Caco-2 (cell line): ENCODE data around the gene ZNF3. TPM values are rescaled to one million over a fixed set of nuclear protein-coding genes. Genes with fewer than 3 reads are reported as not detected.

ENCODE experiments used
- BruUV-seq: library from RNA; stranded (reverse); fragments of 400-500 nt; replicated peaks from 2 replicates; lab custom pipeline; 2021; lab: Mats Ljungman, UMichigan
- CTCF ChIA-PET: fragments of 300-600 bp; sonication (Branson Sonifier 250); formaldehyde crosslinking; loops from one replicate; lab custom pipeline; 2022; ENCODE audit warnings: antibody characterized with exemption; lab: Charles Lee
- POLR2A ChIA-PET: fragments of 300-600 bp; sonication (Branson Sonifier 250); formaldehyde crosslinking; loops from one replicate; lab custom pipeline; 2022; ENCODE audit warnings: antibody characterized with exemption; lab: Charles Lee
- DNase-seq, 2 experiments: peaks; one replicate each; pipeline versions ENCODE4 v3.0.0 to v3.0.0-alpha.2; 2020 to 2022
- H3K27me3 ChIP-seq: replicated peaks from 2 replicates; pipeline ENCODE4 v1.6.0; 2011; ENCODE audit warnings: low read length; ENCODE audit not compliant: control insufficient read depth, insufficient read depth
- H3K36me3 ChIP-seq: 2 replicates; pipeline ENCODE4 v1.5.1; 2011; ENCODE audit warnings: low read length; ENCODE audit not compliant: control insufficient read depth, insufficient read depth
- H3K4me1 ChIP-seq: fragments of 250-450 bp; sonication (Bioruptor Pico); 2 replicates; pipeline ENCODE4 v1.5.1; 2020; ENCODE audit warnings: mild to moderate bottlenecking
- H3K4me3 ChIP-seq: 2 replicates; pipeline ENCODE4 v1.5.1; 2011; ENCODE audit warnings: low read depth, mild to moderate bottlenecking, control low read depth, low read length
- H3K9me3 ChIP-seq: fragments of 250-450 bp; sonication (Bioruptor Pico); 2 replicates; pipeline ENCODE4 v1.5.1; 2020; ENCODE audit warnings: mild to moderate bottlenecking, moderate library complexity
- H3K27ac Mint-ChIP-seq: one replicate; pipeline ENCODE4 v1.8.0; 2022; ENCODE audit warnings: mixed read lengths; ENCODE audit not compliant: unreplicated experiment
- H3K27me3 Mint-ChIP-seq: one replicate; pipeline ENCODE4 v1.8.0; 2022; ENCODE audit warnings: mixed read lengths; ENCODE audit not compliant: insufficient read depth, unreplicated experiment
- H3K36me3 Mint-ChIP-seq: one replicate; pipeline ENCODE4 v1.8.0; 2022; ENCODE audit warnings: mild to moderate bottlenecking, mixed read lengths; ENCODE audit not compliant: insufficient read depth, unreplicated experiment
- H3K4me1 Mint-ChIP-seq: one replicate; pipeline ENCODE4 v1.8.0; 2022; ENCODE audit warnings: low read depth, mixed read lengths; ENCODE audit not compliant: unreplicated experiment
- H3K4me3 Mint-ChIP-seq: one replicate; pipeline ENCODE4 v1.8.0; 2022; ENCODE audit warnings: mild to moderate bottlenecking, moderate library complexity, mixed read lengths; ENCODE audit not compliant: unreplicated experiment
- H3K9me3 Mint-ChIP-seq: one replicate; pipeline ENCODE4 v1.8.0; 2022; ENCODE audit warnings: mixed read lengths; ENCODE audit not compliant: unreplicated experiment
- CTCF ChIP-seq, 2 experiments: fragments of 200-600 bp in 1 of 2; IDR thresholded peaks; 1 replicate in 1 of 2; 2 replicates in 1 of 2; pipeline versions ENCODE4 v1.5.1 to v1.8.0; 2011 to 2022; ENCODE audit warnings: antibody characterized with exemption in 1 of 2, control low read depth in 1 of 2, inconsistent platforms in 1 of 2, low read depth in 1 of 2, low read length in 1 of 2, mild to moderate bottlenecking in 1 of 2, moderate library complexity in 1 of 2; ENCODE audit not compliant: insufficient read depth in 1 of 2, severe bottlenecking in 1 of 2, unreplicated experiment in 1 of 2
- intact Hi-C: fragments of 100-400 bp; cut with micrococcal nuclease; formaldehyde crosslinking; loops from one replicate; pipeline ENCODE4 v1.10.0; 2022; ENCODE audit not compliant: unreplicated experiment
- total RNA-seq: library from RNA; stranded (reverse); gene quantifications from 2 replicates; pipeline ENCODE4 v1.2.3, GENCODE V29; 2022

Gene ZNF3
- total RNA-seq, 1 experiment from 2014 or later = 37.8 TPM

GRCh38 chr7:100090527-100091410 lies 9.2 kb upstream of the ZNF3 start:
- no peaks in the 10 kb centered on the region for H3K27me3 ChIP-seq
- no peak overlapping the region for H3K4me3 ChIP-seq
- no peak for TF ChIP-seq CTCF (IDR thresholded peaks at IDR 0.05; ENCODE audit: insufficient read depth in 1 of 2, low read depth in 1 of 2, low read length in 1 of 2, severe bottlenecking in 1 of 2, unreplicated experiment in 1 of 2)
- intact Hi-C loops = no loop called here
- Mint-ChIP-seq H3K27ac (peak overlapping the region; percentile 45), H3K4me3 (peak overlapping the region; percentile 60), H3K4me1 (peaks cover 8% of the 10 kb centered on the region), H3K9me3 (no peaks in the 10 kb centered on the region), H3K27me3 (no peaks in the 10 kb centered on the region), H3K36me3 (peaks cover 71% of the 10 kb centered on the region)
- peaks cover 4% of the 10 kb centered on the region for H3K36me3 ChIP-seq
- ChIA-PET CTCF (no interaction called here), POLR2A (no interaction called here)
- no peak for DNase-seq
- no peaks in the 10 kb centered on the region for H3K9me3 ChIP-seq
- BruUV-seq = TSS peak; percentile 81
- 0 out of 2 replicates have a peak, but pooled peaks cover 7% of the 10 kb centered on the region for H3K4me1 ChIP-seq

- Histone ChIP-seq H3K36me3 (peaks cover 2% of the 10 kb centered on the region; the same call in 1 of the 2 replicates), H3K4me1 (0 out of 2 replicates have a peak, but pooled peaks cover 7% of the 10 kb centered on the region), H3K9me3 (no peaks in the 10 kb centered on the region), H3K4me3 (peak overlapping the region; percentile 76), H3K27me3 (no peaks in the 10 kb centered on the region)
- no peak for DNase-seq
- H3K4me1 Mint-ChIP-seq = peaks cover 8% of the 10 kb centered on the region
- BruUV-seq = no TSS peak
- ChIA-PET CTCF (interaction anchor here (0.6 to 0.7 kb wide), 2 partner anchors 11 to 96 kb away, joined by 4 read pairs; no protein-coding TSS in a partner anchor), POLR2A (no interaction called here)
- no peaks in the 10 kb centered on the region for H3K9me3 Mint-ChIP-seq
- no peak for TF ChIP-seq CTCF (IDR thresholded peaks at IDR 0.05; ENCODE audit: insufficient read depth in 1 of 2, low read depth in 1 of 2, low read length in 1 of 2, severe bottlenecking in 1 of 2, unreplicated experiment in 1 of 2)
- peak overlapping the region; percentile 71 for H3K27ac Mint-ChIP-seq
- no peaks in the 10 kb centered on the region for H3K27me3 Mint-ChIP-seq
- peaks cover 60% of the 10 kb centered on the region for H3K36me3 Mint-ChIP-seq
- peak overlapping the region; percentile 88 for H3K4me3 Mint-ChIP-seq
- intact Hi-C loops = no loop called here
Observed at GRCh38 chr7:100089458-100090196, 8.1 kb upstream of the ZNF3 start.
